ENCODE results near the gene GRB10.
A peak's percentile ranks its signal among the peaks of the same experiment; 100 is the strongest.

The GRB10 gene

DNA sequence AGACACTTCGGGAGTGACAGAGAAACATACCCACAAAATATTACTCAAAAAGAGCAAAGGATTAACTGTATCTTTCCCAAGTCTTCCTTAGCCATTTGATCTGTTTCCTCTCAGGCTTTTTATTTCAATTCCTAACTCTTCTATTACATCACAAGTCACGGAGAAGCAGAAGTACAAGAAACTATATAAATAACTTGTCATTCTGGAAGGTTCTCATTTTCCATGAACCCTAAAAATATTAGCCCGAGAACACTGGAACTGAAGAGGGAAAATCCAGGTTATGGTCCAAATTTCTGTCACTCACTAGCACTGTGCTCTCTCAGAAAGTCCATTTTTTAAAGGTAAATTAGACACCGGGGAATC is 98.0 kb downstream of the GRB10 start:
- H3K4me3 Mint-ChIP-seq: no peak overlapping the region
- H3K4me1 Mint-ChIP-seq: peaks cover 3% of the 10 kb centered on the region
- DNase-seq (ENCODE audit: low spot score in 2 of 2) (no peak), ATAC-seq (ENCODE audit: low read depth) (no peak)
- peaks cover 8% of the 10 kb centered on the region for H3K27me3 Mint-ChIP-seq
- no peak overlapping the region for H3K27ac Mint-ChIP-seq
- no peaks in the 10 kb centered on the region for H3K9me3 Mint-ChIP-seq
- no peaks in the 10 kb centered on the region for H3K36me3 Mint-ChIP-seq

DNA sequence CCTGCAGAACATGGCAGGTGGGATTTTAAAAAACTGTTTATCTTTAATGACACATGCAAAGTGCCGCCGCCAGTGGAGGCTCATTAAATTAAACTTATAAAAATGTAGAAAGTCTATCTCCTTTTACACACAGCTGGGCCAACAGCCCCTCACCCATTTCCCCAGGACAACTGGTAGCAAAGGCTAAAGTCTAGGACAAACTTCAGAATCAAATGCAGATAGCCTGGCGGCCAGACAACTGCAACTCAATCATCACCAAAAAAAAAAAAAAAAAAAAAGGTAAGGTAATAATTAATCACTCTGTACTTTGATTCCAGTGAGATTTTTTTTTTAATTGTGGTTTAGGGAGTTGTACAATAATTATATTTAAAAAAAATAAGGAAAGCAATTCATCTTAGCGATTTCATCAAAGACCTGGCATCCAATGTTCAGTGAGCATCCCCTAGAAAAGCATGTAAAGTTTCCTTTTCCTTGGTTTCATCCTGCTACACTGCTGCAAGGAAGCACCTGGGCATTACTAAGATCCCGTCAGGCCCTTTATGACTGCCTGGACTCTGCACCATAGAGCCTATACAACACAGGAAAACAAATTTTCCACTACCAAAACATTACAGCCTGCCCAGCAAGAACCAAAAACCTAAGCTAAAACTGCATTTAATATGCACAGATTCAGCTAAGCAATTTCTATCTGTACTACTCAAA is 98.5 kb downstream of the GRB10 start:
- Mint-ChIP-seq H3K36me3 (no peaks in the 10 kb centered on the region), H3K4me1 (peaks cover 3% of the 10 kb centered on the region), H3K27me3 (peaks cover 8% of the 10 kb centered on the region), H3K27ac (no peak overlapping the region), H3K9me3 (no peaks in the 10 kb centered on the region), H3K4me3 (no peak overlapping the region)
- DNase-seq (ENCODE audit: low spot score in 2 of 2): no peak
- ATAC-seq (ENCODE audit: low read depth): no peak

DNA sequence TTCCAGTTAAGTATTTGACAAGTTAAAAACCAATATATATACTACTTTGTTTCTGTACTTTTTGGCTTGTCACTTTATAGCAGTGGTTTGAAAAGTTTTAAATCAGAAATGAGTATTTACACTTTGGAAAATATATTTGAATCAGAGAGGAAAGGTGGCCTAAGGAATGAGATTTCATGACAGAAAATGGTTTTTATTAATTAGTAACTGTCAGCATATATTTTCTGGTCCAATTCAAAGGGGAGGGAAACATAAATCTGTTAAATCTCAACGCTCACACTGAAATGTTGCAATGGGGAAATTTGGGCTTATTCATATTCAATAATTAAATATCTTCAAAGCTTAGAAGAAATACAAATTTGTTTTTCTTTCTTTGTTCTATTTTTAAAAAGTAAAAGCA is 100.1 kb downstream of the GRB10 start:
- Mint-ChIP-seq H3K27ac (no peak overlapping the region), H3K4me3 (no peak overlapping the region), H3K27me3 (peaks cover 6% of the 10 kb centered on the region), H3K4me1 (peaks cover 3% of the 10 kb centered on the region), H3K9me3 (no peaks in the 10 kb centered on the region), H3K36me3 (no peaks in the 10 kb centered on the region)
- DNase-seq (ENCODE audit: low spot score in 2 of 2) (no peak), ATAC-seq (ENCODE audit: low read depth) (no peak)

DNA sequence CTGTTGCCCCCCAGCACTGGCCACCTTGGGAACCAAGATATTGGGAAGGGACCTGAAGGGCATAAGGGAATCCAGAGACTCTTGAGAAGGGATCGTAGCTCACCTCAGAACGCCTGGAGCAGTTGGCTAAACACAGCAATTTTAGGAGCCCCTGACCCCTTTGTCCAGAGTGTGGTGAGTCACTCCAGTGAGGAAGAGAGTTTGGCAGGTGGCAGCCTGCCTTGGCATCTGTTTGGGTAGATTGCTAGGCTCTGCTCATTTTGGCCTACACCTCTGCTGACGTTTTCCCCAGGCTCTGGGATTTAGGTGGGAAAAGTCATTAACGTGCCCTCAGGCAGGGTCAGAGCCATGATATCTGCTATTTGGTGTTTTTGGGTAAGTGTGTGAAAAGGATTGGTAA is 100.6 kb downstream of the GRB10 start:
- Mint-ChIP-seq H3K27ac (no peak overlapping the region), H3K9me3 (no peaks in the 10 kb centered on the region), H3K4me3 (no peak overlapping the region), H3K27me3 (peaks cover 3% of the 10 kb centered on the region), H3K4me1 (peaks cover 3% of the 10 kb centered on the region), H3K36me3 (no peaks in the 10 kb centered on the region)
- DNase-seq (ENCODE audit: low spot score in 2 of 2) (no peak), ATAC-seq (ENCODE audit: low read depth) (no peak)

DNA sequence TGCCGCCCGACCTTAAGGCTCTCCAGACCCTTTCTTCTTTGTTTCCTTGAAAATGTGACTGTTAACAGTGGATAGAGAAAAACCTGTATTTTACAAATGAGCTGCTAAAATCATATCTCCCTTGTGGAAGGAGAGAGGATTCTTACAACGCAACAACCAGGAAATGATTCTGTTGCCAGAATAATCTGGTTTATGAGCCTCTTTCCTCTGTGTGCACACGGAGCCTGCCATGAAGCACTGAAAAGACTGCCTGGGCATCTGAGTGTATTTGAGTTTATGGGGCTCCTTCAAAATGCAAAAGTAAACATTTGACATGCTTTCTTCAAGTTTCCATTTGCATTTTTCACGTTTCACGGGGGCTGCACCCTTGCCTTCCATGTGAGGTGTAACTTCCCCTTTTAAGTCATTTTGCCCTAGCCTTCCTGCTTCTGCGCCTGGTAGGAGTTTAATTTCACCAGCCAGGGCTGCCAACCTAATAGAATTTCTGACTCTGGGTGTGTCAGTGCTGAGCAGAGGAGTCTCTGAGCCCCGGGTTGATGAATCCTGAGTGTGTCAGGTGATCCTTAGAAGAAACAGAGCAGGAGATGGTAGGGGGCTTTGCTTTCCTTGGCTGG is 101.2 kb downstream of the GRB10 start:
- ATAC-seq (ENCODE audit: low read depth) (peak; percentile 62), DNase-seq (ENCODE audit: low spot score in 2 of 2) (no peak)
- Mint-ChIP-seq H3K9me3 (no peaks in the 10 kb centered on the region), H3K27ac (no peak overlapping the region), H3K4me3 (no peak overlapping the region), H3K36me3 (no peaks in the 10 kb centered on the region), H3K27me3 (peaks cover 3% of the 10 kb centered on the region), H3K4me1 (peaks cover 3% of the 10 kb centered on the region)

DNA sequence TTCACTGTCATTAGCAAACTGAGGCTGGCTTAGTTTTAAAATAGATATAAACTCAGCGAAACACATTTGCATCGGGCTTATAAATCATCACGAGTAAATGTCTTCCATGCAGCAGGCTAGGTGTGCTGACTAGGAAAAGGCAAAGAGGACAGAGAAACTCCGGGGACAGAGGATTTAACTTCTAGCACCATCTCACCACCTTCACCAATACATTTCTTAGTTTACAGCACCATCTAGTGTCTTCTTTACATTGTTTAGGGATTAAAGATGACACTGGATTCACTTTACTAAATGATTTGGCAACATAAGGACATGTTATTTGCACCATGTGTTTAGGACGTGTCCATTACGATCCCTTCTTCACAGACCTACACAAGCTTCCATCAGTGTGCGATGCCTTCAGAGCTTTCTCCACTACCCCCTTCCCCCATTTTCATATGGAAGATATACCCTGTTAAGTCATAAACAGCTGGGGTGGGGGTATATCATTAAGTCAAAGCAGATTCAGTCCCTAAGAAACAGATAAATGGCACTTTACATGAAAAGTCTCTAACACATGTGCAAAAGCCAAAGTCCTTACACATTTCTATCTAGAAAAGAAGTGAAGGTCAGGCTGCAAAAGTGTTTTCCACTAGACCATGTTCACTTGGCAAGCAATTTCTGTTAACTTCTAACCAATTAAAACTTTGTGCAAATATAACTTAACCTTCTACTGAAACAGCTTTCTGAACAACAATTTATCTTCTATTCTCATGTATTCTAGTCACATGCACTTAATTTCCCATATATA is 103.3 kb downstream of the GRB10 start:
- DNase-seq (ENCODE audit: low spot score in 2 of 2) (peak in 1 of 2 donors; percentile 45), ATAC-seq (ENCODE audit: low read depth) (peak; percentile 80)
- Mint-ChIP-seq H3K4me3 (no peak overlapping the region), H3K27me3 (peaks cover 3% of the 10 kb centered on the region), H3K36me3 (no peaks in the 10 kb centered on the region), H3K27ac (no peak overlapping the region), H3K9me3 (no peaks in the 10 kb centered on the region), H3K4me1 (peaks cover 3% of the 10 kb centered on the region)

DNA sequence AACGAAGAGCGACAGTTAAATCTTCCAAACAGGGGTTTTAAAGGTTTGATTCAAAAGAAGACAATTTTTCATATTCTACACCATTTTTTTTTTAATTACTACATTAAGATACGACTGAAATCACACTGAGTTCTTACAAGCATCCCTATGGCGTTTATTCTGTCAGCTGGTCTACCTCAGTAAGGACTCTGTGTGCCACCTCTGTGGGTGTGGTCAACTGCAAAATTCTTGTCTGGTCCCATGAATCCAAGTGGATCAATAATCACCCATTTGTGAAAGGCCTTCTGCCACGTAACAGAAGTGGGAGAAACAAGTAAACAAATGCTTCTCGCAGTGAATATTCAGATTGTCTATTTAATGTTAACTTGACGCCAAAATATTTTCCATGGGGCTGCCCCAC is 104.1 kb downstream of the GRB10 start:
- H3K4me3 Mint-ChIP-seq: no peak overlapping the region
- no peaks in the 10 kb centered on the region for H3K36me3 Mint-ChIP-seq
- ATAC-seq (ENCODE audit: low read depth) (no peak), DNase-seq (ENCODE audit: low spot score in 2 of 2) (no peak)
- H3K27me3 Mint-ChIP-seq: peaks cover 5% of the 10 kb centered on the region
- H3K9me3 Mint-ChIP-seq: no peaks in the 10 kb centered on the region
- no peak overlapping the region for H3K27ac Mint-ChIP-seq
- peaks cover 3% of the 10 kb centered on the region for H3K4me1 Mint-ChIP-seq

DNA sequence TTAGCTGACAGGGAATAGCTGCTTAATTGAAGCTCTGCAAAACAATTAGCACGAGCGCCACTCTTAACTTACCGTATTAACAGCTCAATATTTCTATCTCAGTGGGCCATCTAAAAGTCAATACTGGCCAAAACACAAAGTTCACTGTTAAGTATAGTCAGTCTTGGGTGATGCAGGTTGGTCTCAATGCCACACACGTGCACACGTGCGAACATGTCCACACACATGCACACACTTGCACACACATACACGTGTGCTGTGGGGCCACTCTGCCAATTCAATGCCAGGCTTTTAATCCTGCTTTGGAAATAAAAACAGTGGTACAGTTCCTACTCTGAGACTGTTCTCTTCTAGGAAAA is 105.1 kb downstream of the GRB10 start:
- no peaks in the 10 kb centered on the region for H3K36me3 Mint-ChIP-seq
- H3K27me3 Mint-ChIP-seq: peaks cover 5% of the 10 kb centered on the region
- peaks cover 3% of the 10 kb centered on the region for H3K4me1 Mint-ChIP-seq
- H3K9me3 Mint-ChIP-seq: no peaks in the 10 kb centered on the region
- no peak for DNase-seq (ENCODE audit: low spot score in 2 of 2)
- H3K4me3 Mint-ChIP-seq: no peak overlapping the region
- H3K27ac Mint-ChIP-seq: no peak overlapping the region
- no peak for ATAC-seq (ENCODE audit: low read depth)

DNA sequence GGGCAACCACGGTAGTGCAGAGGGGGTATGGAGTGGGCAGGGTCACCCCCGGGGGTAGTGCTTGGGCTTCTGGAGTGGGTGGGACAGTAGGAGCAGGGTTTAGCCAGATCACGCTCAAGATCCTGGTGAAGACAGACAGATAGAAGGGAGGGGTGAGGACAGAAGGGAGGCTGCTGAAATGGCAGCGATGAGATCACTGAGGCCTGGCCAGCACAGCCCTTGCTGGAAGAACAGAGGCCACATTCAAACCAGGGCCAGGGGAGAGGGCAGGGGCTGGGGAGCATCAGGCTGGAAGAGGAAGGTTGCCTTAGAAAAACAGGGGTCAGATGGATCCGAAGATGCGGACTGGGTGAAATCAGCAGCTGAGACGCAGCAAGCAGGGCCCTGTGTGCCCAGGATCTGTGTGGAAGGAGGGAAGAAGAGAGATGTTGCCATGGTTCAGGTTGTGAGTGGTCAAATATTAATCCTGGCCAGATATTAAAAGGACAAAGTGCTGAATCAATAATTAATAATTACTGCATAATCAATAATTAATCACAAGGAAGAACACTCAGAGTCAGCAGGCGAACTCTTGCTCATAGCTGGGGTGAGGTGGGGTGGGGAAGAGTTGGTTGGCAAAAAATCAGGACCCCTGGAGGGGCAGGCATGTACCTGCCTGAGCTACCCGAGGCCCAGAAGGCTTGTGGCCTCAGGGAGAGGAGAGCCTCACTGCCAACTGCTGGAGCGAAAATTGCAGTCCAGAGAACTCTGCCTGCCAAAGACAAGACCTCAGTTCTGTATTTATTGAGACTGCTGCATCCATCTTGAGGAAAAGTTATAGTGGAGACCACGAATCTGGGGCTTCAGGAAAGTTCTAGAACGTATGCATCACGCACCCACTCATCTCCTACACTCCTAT is 105.7 kb downstream of the GRB10 start:
- no peaks in the 10 kb centered on the region for H3K36me3 Mint-ChIP-seq
- DNase-seq (ENCODE audit: low spot score in 2 of 2): no peak
- H3K27ac Mint-ChIP-seq: no peak overlapping the region
- peaks cover 9% of the 10 kb centered on the region for H3K27me3 Mint-ChIP-seq
- H3K4me3 Mint-ChIP-seq: no peak overlapping the region
- H3K4me1 Mint-ChIP-seq: peaks cover 3% of the 10 kb centered on the region
- ATAC-seq (ENCODE audit: low read depth): no peak
- no peaks in the 10 kb centered on the region for H3K9me3 Mint-ChIP-seq

DNA sequence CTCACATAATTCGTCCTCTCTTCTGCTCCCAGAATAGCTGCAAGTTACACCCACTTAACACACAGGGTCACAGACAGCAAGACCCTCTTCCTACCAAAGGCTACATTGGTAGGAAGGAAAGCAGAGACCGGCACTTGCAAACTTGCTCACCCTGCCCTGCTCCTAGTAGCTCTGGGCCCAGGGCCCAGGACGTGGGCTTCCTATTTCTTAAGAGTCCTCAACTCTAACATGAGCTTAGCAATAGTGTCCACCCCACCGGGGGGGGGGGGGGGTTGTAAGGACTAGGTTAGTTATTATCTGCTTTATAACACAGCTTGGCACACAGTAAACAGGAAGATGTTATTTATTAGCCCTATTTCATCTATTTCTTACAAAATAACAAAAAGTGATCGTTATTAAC is 106.6 kb downstream of the GRB10 start:
- ATAC-seq (ENCODE audit: low read depth) (no peak), DNase-seq (ENCODE audit: low spot score in 2 of 2) (no peak)
- no peaks in the 10 kb centered on the region for H3K36me3 Mint-ChIP-seq
- H3K4me3 Mint-ChIP-seq: no peak overlapping the region
- no peak overlapping the region for H3K27ac Mint-ChIP-seq
- H3K4me1 Mint-ChIP-seq: no peaks in the 10 kb centered on the region
- H3K9me3 Mint-ChIP-seq: no peaks in the 10 kb centered on the region
- peaks cover 9% of the 10 kb centered on the region for H3K27me3 Mint-ChIP-seq

DNA sequence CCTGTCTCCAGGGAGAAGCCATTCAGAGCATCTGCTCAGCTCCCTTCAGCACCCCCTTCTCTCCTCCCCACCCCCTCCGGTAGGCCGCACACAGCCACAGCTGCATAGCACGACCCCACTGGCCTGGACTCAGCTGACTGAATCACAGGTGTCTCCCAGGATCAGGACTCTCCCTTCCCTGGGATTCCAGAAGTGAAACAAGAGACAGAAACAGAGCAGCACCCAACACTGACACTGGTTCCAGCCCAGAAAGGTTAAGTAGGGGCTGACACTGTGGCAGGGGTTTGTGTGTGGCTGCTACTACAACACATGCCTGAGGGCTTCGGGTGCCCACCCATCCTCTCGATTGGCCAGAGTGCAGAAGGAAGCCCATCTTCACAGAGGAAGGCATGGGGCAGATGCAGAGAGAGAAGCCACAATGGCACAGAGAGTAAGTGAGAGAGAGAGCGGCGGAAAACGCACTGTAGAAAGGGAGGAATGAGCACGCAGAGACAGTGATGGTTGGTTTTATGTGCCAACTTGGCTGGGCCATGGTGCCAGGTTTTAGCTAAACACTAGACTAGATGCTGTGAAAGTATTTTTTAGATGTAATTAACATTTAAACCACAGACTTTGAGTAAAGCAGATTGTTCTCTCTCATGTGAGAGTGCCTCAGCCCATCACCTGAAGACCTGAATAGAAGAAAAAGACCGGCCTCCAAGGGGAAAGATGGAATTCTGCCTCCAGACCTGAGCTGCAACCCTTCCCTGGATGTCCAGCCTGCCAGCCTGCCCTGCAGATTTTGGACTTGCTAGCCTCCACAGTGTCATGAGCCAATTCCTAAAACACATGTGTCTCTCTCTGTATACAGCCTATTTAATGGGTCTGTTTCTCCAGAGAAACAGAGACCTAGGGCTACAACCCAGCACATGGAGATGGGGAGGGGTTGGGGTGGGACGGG is 107.5 kb downstream of the GRB10 start:
- no peaks in the 10 kb centered on the region for H3K36me3 Mint-ChIP-seq
- no peaks in the 10 kb centered on the region for H3K9me3 Mint-ChIP-seq
- H3K4me1 Mint-ChIP-seq: no peaks in the 10 kb centered on the region
- H3K4me3 Mint-ChIP-seq: no peak overlapping the region
- DNase-seq (ENCODE audit: low spot score in 2 of 2) (no peak), ATAC-seq (ENCODE audit: low read depth) (no peak)
- H3K27me3 Mint-ChIP-seq: peaks cover 9% of the 10 kb centered on the region
- H3K27ac Mint-ChIP-seq: no peak overlapping the region

DNA sequence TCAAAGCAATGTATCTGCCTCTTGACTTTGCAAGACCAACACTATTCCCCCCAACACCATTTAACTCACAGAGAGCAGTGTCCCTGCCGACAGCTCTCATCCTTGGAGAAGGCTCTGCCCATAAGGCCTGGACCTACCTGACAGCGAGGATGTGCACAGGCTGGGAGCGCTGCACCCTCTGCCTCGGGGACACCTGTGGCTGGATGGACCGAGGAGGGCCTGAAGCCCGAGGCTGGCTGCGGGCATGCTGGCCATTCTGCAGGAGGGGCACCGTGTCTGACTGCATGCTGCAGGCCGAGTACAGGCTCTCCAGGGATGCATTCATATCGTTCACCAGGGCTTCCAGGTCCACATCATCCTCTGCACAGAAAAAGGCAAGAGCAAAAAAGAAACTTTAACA is 108.4 kb downstream of the GRB10 start:
- ATAC-seq (ENCODE audit: low read depth) (no peak), DNase-seq (ENCODE audit: low spot score in 2 of 2) (no peak)
- Mint-ChIP-seq H3K9me3 (no peaks in the 10 kb centered on the region), H3K27ac (no peak overlapping the region), H3K27me3 (peaks cover 9% of the 10 kb centered on the region), H3K36me3 (no peaks in the 10 kb centered on the region), H3K4me3 (no peak overlapping the region), H3K4me1 (no peaks in the 10 kb centered on the region)

DNA sequence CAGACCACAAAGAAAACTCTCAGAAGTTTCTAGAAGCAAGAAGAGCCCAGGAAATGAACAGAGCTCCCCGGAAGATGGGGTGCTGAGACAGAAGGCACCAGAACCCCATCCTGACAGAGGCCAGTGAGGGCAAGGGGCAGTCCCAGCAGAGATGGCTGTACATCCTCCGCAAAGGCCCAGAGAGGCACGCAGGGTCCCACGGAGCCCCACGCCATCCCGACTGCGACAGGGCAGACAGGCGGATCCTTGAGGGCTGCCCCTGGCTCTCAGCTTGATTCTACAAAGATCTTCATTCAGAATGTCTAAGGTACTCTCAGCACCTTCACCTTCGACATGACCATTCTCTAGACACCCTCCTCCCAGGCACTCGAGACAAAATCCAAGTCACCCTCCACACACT is 109.6 kb downstream of the GRB10 start:
- no peaks in the 10 kb centered on the region for H3K9me3 Mint-ChIP-seq
- DNase-seq (ENCODE audit: low spot score in 2 of 2): no peak
- H3K4me3 Mint-ChIP-seq: no peak overlapping the region
- H3K4me1 Mint-ChIP-seq: no peaks in the 10 kb centered on the region
- H3K27ac Mint-ChIP-seq: no peak overlapping the region
- no peak for ATAC-seq (ENCODE audit: low read depth)
- peaks cover 11% of the 10 kb centered on the region for H3K27me3 Mint-ChIP-seq
- H3K36me3 Mint-ChIP-seq: no peaks in the 10 kb centered on the region
